ENCODE results near the gene AUTS2. TPM values are rescaled to one million over a fixed set of nuclear protein-coding genes. Genes with fewer than 3 reads are reported as not detected.

The AUTS2 gene
- total RNA-seq, 1 experiment from 2014 or later = 256 TPM

GRCh38 chr7:70762696-70763095 is 1164.4 kb downstream of the AUTS2 start:
- Histone ChIP-seq H2AFZ (ENCODE audit: low read length) (no peak overlapping the region), H3K9me3 (ENCODE audit: control insufficient read depth, low read depth, low read length) (no peaks in the 10 kb centered on the region), H3K23ac (ENCODE audit: insufficient read length, low read depth, low read length) (no peak overlapping the region), H3T11ph (ENCODE audit: low read length) (no peak overlapping the region), H2BK12ac (ENCODE audit: insufficient read length, low read depth, low read length) (no peak overlapping the region), H4K91ac (ENCODE audit: insufficient read length, low read depth, low read length) (no peak overlapping the region), H3K4ac (ENCODE audit: low read depth, low read length) (no peak overlapping the region), H4K5ac (ENCODE audit: insufficient read length, low read depth, low read length) (no peak overlapping the region), H2BK5ac (ENCODE audit: insufficient read length, low read length) (no peak overlapping the region), H3K18ac (ENCODE audit: insufficient read length, low read depth, low read length) (no peak overlapping the region), H3K9ac (ENCODE audit: extremely low read depth, insufficient read length, low read length) (no peak overlapping the region), H2BK20ac (ENCODE audit: low read depth, low read length, poor library complexity, severe bottlenecking) (no peak overlapping the region), H2BK15ac (ENCODE audit: low read depth, low read length) (no peak overlapping the region), H4K8ac (replicated peaks; ENCODE audit: insufficient read length, low read depth, low read length) (no peak overlapping the region), H3K56ac (ENCODE audit: insufficient read length, low read depth, low read length) (no peak overlapping the region), H3K27me3 (ENCODE audit: insufficient read depth, low read length) (no peaks in the 10 kb centered on the region), H2AK5ac (ENCODE audit: insufficient read length, low read length) (no peak overlapping the region), H3K79me2 (ENCODE audit: insufficient read depth, low read length) (peaks cover 13% of the 10 kb centered on the region; the same call in 1 of the 2 replicates), H3K79me1 (ENCODE audit: insufficient read depth, low read depth, low read length, poor library complexity, severe bottlenecking) (peaks cover 10% of the 10 kb centered on the region), H2BK120ac (ENCODE audit: low read depth, low read length, poor library complexity, severe bottlenecking) (no peak overlapping the region), H3K23me2 (ENCODE audit: insufficient read length, low read depth, low read length, poor library complexity, severe bottlenecking) (no peaks in the 10 kb centered on the region), H3K4me1 (ENCODE audit: insufficient read depth, low read length) (no peaks in the 10 kb centered on the region), H4K20me1 (ENCODE audit: control insufficient read depth, insufficient read depth, insufficient read length) (no peaks in the 10 kb centered on the region), H3K4me2 (ENCODE audit: insufficient read depth, insufficient read length, low read length) (no peak overlapping the region), H3K27ac (ENCODE audit: insufficient read length, low read depth, low read length) (no peak overlapping the region), H3K14ac (ENCODE audit: insufficient read depth, low read length) (no peak overlapping the region; the same call in 1 of the 2 replicates)
- Mint-ChIP-seq H3K27me3 (ENCODE audit: low read depth) (peaks cover 1% of the 10 kb centered on the region), H3K9me3 (no peaks in the 10 kb centered on the region), H3K4me3 (no peak overlapping the region; a peak in 1 of 5 replicates), H3K36me3 (ENCODE audit: insufficient read depth in 1 of 3, low read depth in 3 of 3) (peaks cover 28 to 76% (median 75%) of the 10 kb centered on the region in 3 experiments; a peak in 6 of 7 replicates), H3K27ac (peak overlapping the region; percentile 70 to 86 (median 74); a peak in 5 of 7 replicates), H3K4me1 (peaks cover 56 to 65% of the 10 kb centered on the region in 2 experiments)
- no peak for TF ChIP-seq CTCF (conservative IDR thresholded peaks at IDR 0.05)
- no CpG with 5 or more reads among the region's 12 CpGs for whole genome bisulfite sequencing (ENCODE audit: extremely low coverage, insufficient read length, low lambda C conversion rate)
- DNase-seq = no peak

Measured in H9 (cell line).